IPS-20b (cell line): ENCODE results near the gene EPHA1.
"Not testable (repeated sequence)": the region's sequence is repeated elsewhere in the genome, so short reads cannot be mapped to it uniquely, and the experiment has no call there.

Source experiments
- H3K27ac ChIP-seq: one replicate; pipeline ENCODE4 v1.5.1; 2013; ENCODE audit warnings: low read length
- H3K27me3 ChIP-seq: 2 replicates; pipeline ENCODE4 v1.6.1; 2013; ENCODE audit warnings: mild to moderate bottlenecking, low read length, inconsistent platforms; ENCODE audit not compliant: insufficient read depth
- H3K36me3 ChIP-seq: 2 replicates; pipeline ENCODE4 v1.6.1; 2013; ENCODE audit warnings: low read depth, mild to moderate bottlenecking, inconsistent platforms, low read length, moderate library complexity; ENCODE audit not compliant: insufficient read depth
- H3K4me1 ChIP-seq: 2 replicates; pipeline ENCODE4 v1.6.1; 2013; ENCODE audit warnings: mild to moderate bottlenecking, control low read depth, inconsistent platforms, low read length, moderate library complexity; ENCODE audit not compliant: insufficient read depth
- H3K4me3 ChIP-seq: 2 replicates; pipeline ENCODE4 v1.5.1; 2013; ENCODE audit warnings: mild to moderate bottlenecking, low read length, inconsistent platforms
- H3K9ac ChIP-seq: 2 replicates; pipeline ENCODE4 v1.6.1; 2013; ENCODE audit warnings: low read depth, mild to moderate bottlenecking, inconsistent platforms, low read length, moderate library complexity
- H3K9me3 ChIP-seq: 2 replicates; pipeline ENCODE4 v1.6.1; 2013; ENCODE audit warnings: mild to moderate bottlenecking, low read depth, low read length, inconsistent platforms; ENCODE audit not compliant: insufficient read depth

EPHA1 gene

DNA sequence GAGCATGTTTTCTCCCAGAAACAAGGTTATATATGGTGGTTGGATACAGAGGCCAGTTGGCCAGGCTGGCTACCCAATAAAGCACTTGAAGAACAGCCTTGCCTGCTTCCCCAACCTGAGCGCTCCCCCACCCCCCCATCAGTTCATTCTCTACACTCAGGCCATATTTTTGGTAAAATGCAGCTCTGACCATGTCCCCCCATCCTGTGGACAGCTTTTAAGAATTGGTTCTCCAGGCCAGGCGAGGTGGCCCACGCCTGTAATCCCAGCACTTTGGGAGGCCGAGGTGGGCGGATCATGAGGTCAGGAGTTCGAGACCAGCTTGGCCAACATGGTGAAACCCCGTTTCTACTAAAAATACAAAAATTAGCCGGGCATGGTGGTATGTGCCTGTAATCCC is 16.2 kb downstream of the EPHA1 start:
- not testable (repeated sequence) for H3K9ac ChIP-seq, H3K27ac ChIP-seq
- H3K36me3 ChIP-seq = peaks cover 98% of the 10 kb centered on the region

GRCh38 chr7:143391462-143392404 is 16.9 kb downstream of the EPHA1 start:
- no peak overlapping the region for H3K27ac ChIP-seq
- no peak overlapping the region for H3K9ac ChIP-seq
- H3K4me3 ChIP-seq = no peak overlapping the region

More for the DNA sequence above, 16.2 kb downstream of the EPHA1 start:
- not testable (repeated sequence) for H3K27me3 ChIP-seq, H3K4me1 ChIP-seq, H3K4me3 ChIP-seq, H3K9me3 ChIP-seq

GRCh38 chr7:143390773-143391317 is 17.8 kb downstream of the EPHA1 start:
- no peaks in the 10 kb centered on the region for H3K4me1 ChIP-seq
- H3K27me3 ChIP-seq = no peaks in the 10 kb centered on the region
- H3K9me3 ChIP-seq = no peaks in the 10 kb centered on the region
- H3K36me3 ChIP-seq = peaks cover 97% of the 10 kb centered on the region
- no peak overlapping the region for H3K27ac ChIP-seq
- no peak overlapping the region for H3K4me3 ChIP-seq
- no peak overlapping the region for H3K9ac ChIP-seq

More at GRCh38 chr7:143391462-143392404, 16.9 kb downstream of the EPHA1 start:
- Histone ChIP-seq H3K9me3 (no peaks in the 10 kb centered on the region), H3K36me3 (peaks cover 98% of the 10 kb centered on the region), H3K27me3 (no peaks in the 10 kb centered on the region), H3K4me1 (no peaks in the 10 kb centered on the region)

DNA sequence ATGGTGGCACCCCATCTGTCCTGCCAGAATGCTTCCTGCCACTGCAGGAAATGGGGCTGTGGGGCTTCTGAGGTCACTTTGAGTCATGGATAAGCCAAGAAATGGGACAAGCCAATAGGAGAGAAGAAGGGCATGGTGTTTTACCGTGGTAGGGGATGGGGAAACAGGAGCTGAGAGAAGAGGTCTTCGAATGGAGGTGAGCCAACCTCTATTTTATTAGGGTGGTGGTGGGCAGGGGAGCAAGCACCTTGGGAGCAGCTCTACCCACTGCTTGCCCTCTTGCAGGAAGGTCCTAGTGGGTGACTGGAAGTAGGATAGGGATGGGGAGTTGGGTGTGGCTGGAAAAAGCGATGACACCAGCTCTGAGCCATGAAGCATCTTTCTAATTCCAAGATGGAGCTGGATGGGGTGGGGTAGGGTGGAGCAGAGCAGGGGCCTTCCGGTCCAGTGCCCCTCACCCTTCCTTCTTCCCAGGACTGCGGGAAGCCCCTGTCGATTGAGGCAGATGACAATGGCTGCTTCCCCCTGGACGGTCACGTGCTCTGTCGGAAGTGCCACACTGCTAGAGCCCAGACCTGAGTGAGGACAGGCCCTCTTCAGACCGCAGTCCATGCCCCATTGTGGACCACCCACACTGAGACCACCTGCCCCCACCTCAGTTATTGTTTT is 18.4 kb downstream of the EPHA1 start:
- Histone ChIP-seq H3K27ac (no peak overlapping the region), H3K9me3 (no peaks in the 10 kb centered on the region), H3K36me3 (peaks cover 97% of the 10 kb centered on the region), H3K27me3 (no peaks in the 10 kb centered on the region), H3K9ac (no peak overlapping the region), H3K4me1 (no peaks in the 10 kb centered on the region), H3K4me3 (no peak overlapping the region)

DNA sequence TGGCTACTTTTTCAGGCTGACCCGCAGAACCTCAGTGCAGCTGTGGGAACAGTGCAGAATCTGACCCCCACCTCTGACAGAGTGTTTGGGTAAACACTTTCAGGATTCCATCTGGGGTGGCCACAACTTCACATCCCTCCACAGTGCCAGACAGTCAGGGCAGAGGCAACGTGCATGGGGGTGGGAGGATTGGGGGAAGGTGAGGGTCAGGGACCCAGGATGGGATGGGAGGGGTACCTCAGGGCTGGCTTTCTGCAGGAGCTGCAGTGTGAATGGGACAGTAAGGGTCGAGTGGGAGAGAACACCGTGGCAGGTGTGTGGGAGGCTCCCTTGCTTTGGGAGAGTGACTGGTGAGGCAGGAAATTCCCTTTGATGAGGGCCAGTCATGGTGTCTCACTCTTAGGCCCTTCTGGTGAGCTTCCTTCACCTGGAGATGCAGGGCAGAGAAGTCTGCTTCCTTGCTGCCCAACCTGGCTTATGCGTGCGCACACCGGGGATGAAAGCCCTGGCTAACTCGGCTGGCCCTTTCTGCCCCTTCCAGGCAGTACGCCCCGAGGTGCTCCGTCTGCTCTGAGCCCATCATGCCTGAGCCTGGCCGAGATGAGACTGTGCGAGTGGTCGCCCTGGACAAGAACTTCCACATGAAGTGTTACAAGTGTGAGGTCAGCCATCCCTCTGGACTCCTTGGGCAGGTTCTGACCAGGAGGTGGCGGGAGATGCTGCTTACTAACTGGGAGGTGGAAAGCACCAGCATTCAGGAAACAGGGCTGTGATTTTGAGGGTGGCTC is 19.1 kb downstream of the EPHA1 start:
- H3K27ac ChIP-seq = no peak overlapping the region
- no peaks in the 10 kb centered on the region for H3K4me1 ChIP-seq
- H3K4me3 ChIP-seq = no peak overlapping the region
- no peaks in the 10 kb centered on the region for H3K9me3 ChIP-seq
- no peak overlapping the region for H3K9ac ChIP-seq
- H3K36me3 ChIP-seq = peaks cover 97% of the 10 kb centered on the region
- no peaks in the 10 kb centered on the region for H3K27me3 ChIP-seq

- Histone ChIP-seq H3K36me3 (peaks cover 99% of the 10 kb centered on the region), H3K4me1 (peaks cover 3% of the 10 kb centered on the region), H3K27ac (no peak overlapping the region), H3K4me3 (no peak overlapping the region), H3K9ac (no peak overlapping the region), H3K9me3 (no peaks in the 10 kb centered on the region), H3K27me3 (no peaks in the 10 kb centered on the region)
Observed at GRCh38 chr7:143388491-143389101, 20.1 kb downstream of the EPHA1 start.

DNA sequence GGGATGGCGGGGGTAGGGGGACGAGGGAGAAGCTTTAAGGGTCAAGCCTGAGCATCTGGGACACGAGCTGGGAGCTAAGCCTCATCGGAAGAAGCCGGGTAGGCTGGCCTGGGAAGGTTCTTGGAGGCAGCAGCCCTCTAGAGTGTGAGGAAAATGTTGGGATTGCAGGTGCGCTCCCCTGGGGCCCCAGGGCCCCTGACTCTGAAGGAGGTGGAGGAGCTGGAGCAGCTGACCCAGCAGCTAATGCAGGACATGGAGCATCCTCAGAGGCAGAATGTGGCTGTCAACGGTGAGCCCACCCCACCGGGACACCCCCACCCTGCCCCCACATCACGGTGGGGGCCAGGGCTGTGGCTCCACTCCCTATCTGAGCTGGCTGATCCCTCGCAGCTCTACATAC is 20.6 kb downstream of the EPHA1 start:
- H3K36me3 ChIP-seq = peaks cover 99% of the 10 kb centered on the region
- H3K9me3 ChIP-seq = no peaks in the 10 kb centered on the region
- H3K27me3 ChIP-seq = no peaks in the 10 kb centered on the region
- H3K9ac ChIP-seq = no peak overlapping the region
- peaks cover 6% of the 10 kb centered on the region for H3K4me1 ChIP-seq
- no peak overlapping the region for H3K4me3 ChIP-seq
- no peak overlapping the region for H3K27ac ChIP-seq

GRCh38 chr7:143387156-143387975 is 21.3 kb downstream of the EPHA1 start:
- Histone ChIP-seq H3K27ac (no peak overlapping the region), H3K9ac (no peak overlapping the region), H3K4me1 (peaks cover 10% of the 10 kb centered on the region), H3K9me3 (no peaks in the 10 kb centered on the region), H3K4me3 (no peak overlapping the region), H3K27me3 (no peaks in the 10 kb centered on the region), H3K36me3 (peaks cover 99% of the 10 kb centered on the region)

- no peak overlapping the region for H3K9ac ChIP-seq
- no peak overlapping the region for H3K27ac ChIP-seq
- no peaks in the 10 kb centered on the region for H3K9me3 ChIP-seq
- H3K4me3 ChIP-seq = no peak overlapping the region
- H3K4me1 ChIP-seq = peaks cover 10% of the 10 kb centered on the region
- peaks cover 89% of the 10 kb centered on the region for H3K36me3 ChIP-seq
- H3K27me3 ChIP-seq = no peaks in the 10 kb centered on the region
Observed at GRCh38 chr7:143385891-143386781, 22.5 kb downstream of the EPHA1 start.
